Activated CD8-positive, alpha-beta memory T cell treated with anti-CD3 and anti-CD28 coated beads, Interleukin-2, amount 10 ng/mL, durations not matched to agents 7 days and 5 days (primary cell): ENCODE data around the gene ATP6V1G3. TPM values are rescaled to one million over a fixed set of nuclear protein-coding genes. Genes with fewer than 3 reads are reported as not detected.
"Not testable (repeated sequence)": the region's sequence is repeated elsewhere in the genome, so short reads cannot be mapped to it uniquely, and the experiment has no call there.

Experiments
- ATAC-seq: fragments of 150-1000 bp; cut with Tn5 transposase; one replicate; pipeline ENCODE4 v1.10.0; 2021; ENCODE audit warnings: moderate library complexity
- CTCF ChIA-PET: fragments of 350-600 bp; sonication (Branson Sonifier 250); formaldehyde crosslinking; loops from one replicate; lab custom pipeline; 2021; ENCODE audit warnings: antibody characterized with exemption; lab: Charles Lee
- DNase-seq: peaks from one replicate; pipeline ENCODE4 v3.0.0-alpha.2; 2020
- H3K27ac Mint-ChIP-seq: one replicate; pipeline ENCODE4 v1.8.0; 2021; ENCODE audit warnings: mild to moderate bottlenecking, mixed read lengths
- H3K27me3 Mint-ChIP-seq: one replicate; pipeline ENCODE4 v1.8.0; 2021; ENCODE audit warnings: mixed read lengths
- H3K36me3 Mint-ChIP-seq: one replicate; pipeline ENCODE4 v1.8.0; 2021; ENCODE audit warnings: mild to moderate bottlenecking, mixed read lengths
- H3K4me1 Mint-ChIP-seq: one replicate; pipeline ENCODE4 v1.8.0; 2021; ENCODE audit warnings: mixed read lengths
- H3K4me3 Mint-ChIP-seq: one replicate; pipeline ENCODE4 v1.8.0; 2021; ENCODE audit warnings: mild to moderate bottlenecking, moderate library complexity, mixed read lengths
- H3K9me3 Mint-ChIP-seq: one replicate; pipeline ENCODE4 v1.8.0; 2022; ENCODE audit warnings: low read depth, mixed read lengths
- total RNA-seq, 2 experiments: library from RNA; stranded (reverse); gene quantifications; one replicate each; pipeline ENCODE4 v1.2.3, GENCODE V29; 2021

The ATP6V1G3 gene
- not detected for total RNA-seq

- no peaks in the 10 kb centered on the region for H3K9me3 Mint-ChIP-seq
Observed at GRCh38 chr1:198540580-198540979, at the start of gene ATP6V1G3. Gene ATP6V1G3, minus strand, starts transcription at chr1:198540680. Its CDS starts 30 bp downstream, at chr1:198540650.

GRCh38 chr1:198588845-198589244 lies 48.4 kb upstream of the ATP6V1G3 start:
- Mint-ChIP-seq H3K27ac (no peak overlapping the region), H3K36me3 (peaks cover 36% of the 10 kb centered on the region), H3K9me3 (peaks cover 25% of the 10 kb centered on the region), H3K27me3 (no peaks in the 10 kb centered on the region), H3K4me3 (no peak overlapping the region), H3K4me1 (no peaks in the 10 kb centered on the region)
- ATAC-seq (no peak), DNase-seq (no peak)
- CTCF ChIA-PET = no interaction called here

More at GRCh38 chr1:198540580-198540979, at the start of gene ATP6V1G3:
- CTCF ChIA-PET = no interaction called here
- no peak within 1 kb of the TSS for H3K27ac Mint-ChIP-seq
- no peaks in the 10 kb centered on the region for H3K27me3 Mint-ChIP-seq
- no peak for DNase-seq
- peaks cover 36% of the 10 kb centered on the region for H3K4me1 Mint-ChIP-seq
- H3K4me3 Mint-ChIP-seq = no peak within 1 kb of the TSS
- no peak for ATAC-seq
- H3K36me3 Mint-ChIP-seq = peaks cover under 1% of the 10 kb centered on the region

- no peaks in the 10 kb centered on the region for H3K27me3 Mint-ChIP-seq
- DNase-seq = no peak
- no peak overlapping the region for H3K4me3 Mint-ChIP-seq
- CTCF ChIA-PET = interaction anchor here (1.0 kb wide), 1 partner anchor 22 kb away, joined by 3 read pairs; no protein-coding TSS in a partner anchor
- ATAC-seq = no peak
- no peaks in the 10 kb centered on the region for H3K4me1 Mint-ChIP-seq
- H3K36me3 Mint-ChIP-seq = peaks cover 30% of the 10 kb centered on the region
- no peak overlapping the region for H3K27ac Mint-ChIP-seq
- H3K9me3 Mint-ChIP-seq = peaks cover 17% of the 10 kb centered on the region
Observed at GRCh38 chr1:198584163-198584562, 43.7 kb upstream of the ATP6V1G3 start.

- H3K27ac Mint-ChIP-seq, H3K27me3 Mint-ChIP-seq, H3K4me1 Mint-ChIP-seq, DNase-seq, ATAC-seq, CTCF ChIA-PET, H3K4me3 Mint-ChIP-seq: not testable (repeated sequence)
- Mint-ChIP-seq H3K9me3 (peaks cover 13% of the 10 kb centered on the region), H3K36me3 (peaks cover 26% of the 10 kb centered on the region)
Observed at GRCh38 chr1:198583209-198583802, 42.8 kb upstream of the ATP6V1G3 start.

DNA sequence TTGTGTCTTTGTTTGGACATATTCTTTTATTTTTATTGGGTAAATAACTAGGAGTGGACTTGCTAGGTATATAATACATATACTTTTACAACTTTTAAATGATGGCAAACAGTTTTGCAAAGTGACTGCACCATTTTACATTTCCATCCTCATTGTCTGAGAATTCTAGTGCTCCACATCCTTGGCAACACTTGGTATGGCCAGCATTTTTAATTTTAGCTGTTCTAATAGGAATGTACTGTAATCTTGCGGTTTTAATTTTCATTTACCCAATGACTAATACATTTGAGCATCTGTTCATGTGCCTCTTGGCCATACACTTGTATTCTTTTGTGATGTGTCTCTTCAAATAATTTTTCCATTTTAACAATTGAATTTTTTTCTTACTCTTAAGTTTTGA lies 37.0 kb upstream of the ATP6V1G3 start:
- Mint-ChIP-seq H3K27ac (no peak overlapping the region), H3K4me3 (no peak overlapping the region), H3K27me3 (no peaks in the 10 kb centered on the region), H3K36me3 (peaks cover 13% of the 10 kb centered on the region), H3K9me3 (peaks cover 5% of the 10 kb centered on the region), H3K4me1 (peaks cover 2% of the 10 kb centered on the region)
- CTCF ChIA-PET = interaction anchor here (1.3 kb wide), 1 partner anchor 18 kb away, joined by 3 read pairs; no protein-coding TSS in a partner anchor
- ATAC-seq (no peak), DNase-seq (no peak)

GRCh38 chr1:198575798-198576641 lies 35.5 kb upstream of the ATP6V1G3 start:
- CTCF ChIA-PET = interaction anchor here (1.1 to 2.0 kb wide), 3 partner anchors 9 to 23 kb away, joined by 4 to 7 read pairs (median 4); no protein-coding TSS in a partner anchor
- ATAC-seq (no peak), DNase-seq (no peak)
- Mint-ChIP-seq H3K4me3 (no peak overlapping the region), H3K27ac (no peak overlapping the region), H3K36me3 (peaks cover 3% of the 10 kb centered on the region), H3K27me3 (no peaks in the 10 kb centered on the region), H3K9me3 (no peaks in the 10 kb centered on the region), H3K4me1 (peaks cover 2% of the 10 kb centered on the region)

DNA sequence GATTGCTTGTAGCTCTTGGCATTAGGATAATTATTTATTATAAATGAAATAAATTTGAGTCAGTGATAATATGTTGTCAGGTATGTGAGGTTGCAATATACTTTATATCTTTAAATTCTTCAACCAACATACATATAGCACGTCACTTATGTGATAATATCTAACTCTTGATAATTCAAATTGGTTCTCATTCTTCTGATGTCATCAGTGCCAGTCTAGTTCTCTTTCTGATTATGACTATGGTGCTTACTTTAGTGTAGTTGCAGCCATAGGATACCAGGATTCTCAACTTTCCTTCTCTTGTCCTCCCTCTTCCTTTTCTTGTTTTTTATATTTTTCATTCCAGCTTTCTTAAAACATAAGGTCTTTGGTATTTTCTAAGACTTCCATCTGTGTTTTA lies 34.8 kb upstream of the ATP6V1G3 start:
- ATAC-seq (no peak), DNase-seq (no peak)
- no peak overlapping the region for H3K27ac Mint-ChIP-seq
- peaks cover under 1% of the 10 kb centered on the region for H3K36me3 Mint-ChIP-seq
- CTCF ChIA-PET = interaction anchor here (1.1 to 2.0 kb wide), 2 partner anchors 15 to 24 kb away, joined by 4 to 7 read pairs; no protein-coding TSS in a partner anchor
- peaks cover 2% of the 10 kb centered on the region for H3K4me1 Mint-ChIP-seq
- H3K4me3 Mint-ChIP-seq = no peak overlapping the region
- H3K27me3 Mint-ChIP-seq = no peaks in the 10 kb centered on the region
- H3K9me3 Mint-ChIP-seq = no peaks in the 10 kb centered on the region

DNA sequence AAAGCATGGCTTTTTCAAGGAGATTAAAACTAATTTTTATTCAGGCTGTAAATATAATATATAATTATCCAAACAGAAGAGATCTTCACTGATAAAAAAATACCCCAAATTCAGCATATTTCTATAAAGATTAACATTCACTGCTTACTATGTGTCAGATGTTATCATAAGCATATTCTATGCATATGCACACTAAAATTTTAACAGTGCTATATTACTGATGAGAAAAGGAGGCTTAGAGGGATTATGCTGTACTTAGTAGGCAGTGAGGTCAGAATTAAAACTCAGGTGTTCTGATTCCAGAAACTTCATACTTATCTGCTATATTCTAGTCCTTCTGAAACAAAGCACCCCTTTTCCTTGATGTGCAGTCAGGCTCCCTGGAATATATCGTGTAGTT lies 33.8 kb upstream of the ATP6V1G3 start:
- Mint-ChIP-seq H3K27me3 (no peaks in the 10 kb centered on the region), H3K27ac (no peak overlapping the region), H3K4me3 (no peak overlapping the region), H3K9me3 (no peaks in the 10 kb centered on the region), H3K36me3 (no peaks in the 10 kb centered on the region), H3K4me1 (peaks cover 2% of the 10 kb centered on the region)
- ATAC-seq (no peak), DNase-seq (no peak)
- CTCF ChIA-PET = no interaction called here

DNA sequence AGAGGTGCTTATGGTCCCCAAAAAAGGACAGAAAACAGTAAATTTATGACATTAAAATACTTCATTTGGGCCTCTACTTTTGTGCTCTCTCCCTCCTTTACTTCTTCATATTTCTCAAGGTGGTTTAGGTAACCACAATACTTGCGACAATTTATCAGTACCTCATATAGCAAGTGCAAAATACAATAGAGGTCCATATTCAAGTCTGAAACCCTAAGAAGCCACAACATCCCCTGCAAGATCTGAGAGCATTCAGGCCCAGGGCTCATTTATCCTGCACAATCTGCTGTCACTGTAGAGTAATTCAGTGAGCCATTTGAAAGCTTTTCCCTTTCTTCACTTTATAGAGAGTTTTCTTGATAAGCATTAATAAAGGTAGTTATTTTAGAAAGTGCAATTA lies 24.2 kb upstream of the ATP6V1G3 start:
- peak; percentile 69 for DNase-seq
- H3K36me3 Mint-ChIP-seq = peaks cover 21% of the 10 kb centered on the region

GRCh38 chr1:198564157-198564556 lies 23.7 kb upstream of the ATP6V1G3 start:
- Mint-ChIP-seq H3K27me3 (no peaks in the 10 kb centered on the region), H3K27ac (peak overlapping the region; percentile 72), H3K9me3 (peaks cover 4% of the 10 kb centered on the region), H3K36me3 (peaks cover 21% of the 10 kb centered on the region), H3K4me1 (peaks cover 34% of the 10 kb centered on the region), H3K4me3 (no peak overlapping the region)
- no peak for DNase-seq
- CTCF ChIA-PET = interaction anchor here (2.0 kb wide), 1 partner anchor 8 kb away, joined by 6 read pairs; no protein-coding TSS in a partner anchor
- ATAC-seq = no peak

More for the DNA sequence above, 24.2 kb upstream of the ATP6V1G3 start:
- Mint-ChIP-seq H3K9me3 (peaks cover 4% of the 10 kb centered on the region), H3K4me3 (no peak overlapping the region), H3K4me1 (peaks cover 32% of the 10 kb centered on the region), H3K27me3 (no peaks in the 10 kb centered on the region), H3K27ac (peak overlapping the region; percentile 72)
- peak; percentile 97 for ATAC-seq
- CTCF ChIA-PET = interaction anchor here (2.0 kb wide), 1 partner anchor 8 kb away, joined by 6 read pairs; no protein-coding TSS in a partner anchor

- ATAC-seq (no peak), DNase-seq (no peak)
- peaks cover 4% of the 10 kb centered on the region for H3K9me3 Mint-ChIP-seq
- peaks cover 39% of the 10 kb centered on the region for H3K4me1 Mint-ChIP-seq
- H3K27ac Mint-ChIP-seq = no peak overlapping the region
- H3K27me3 Mint-ChIP-seq = no peaks in the 10 kb centered on the region
- CTCF ChIA-PET = no interaction called here
- no peak overlapping the region for H3K4me3 Mint-ChIP-seq
- peaks cover 21% of the 10 kb centered on the region for H3K36me3 Mint-ChIP-seq
Observed at GRCh38 chr1:198563583-198563982, 23.1 kb upstream of the ATP6V1G3 start.

GRCh38 chr1:198560161-198560560 lies 19.7 kb upstream of the ATP6V1G3 start:
- ATAC-seq (no peak), DNase-seq (no peak)
- Mint-ChIP-seq H3K36me3 (peaks cover 14% of the 10 kb centered on the region), H3K4me1 (peaks cover 58% of the 10 kb centered on the region), H3K27me3 (no peaks in the 10 kb centered on the region), H3K9me3 (no peaks in the 10 kb centered on the region), H3K4me3 (no peak overlapping the region), H3K27ac (no peak overlapping the region)
- CTCF ChIA-PET = interaction anchor here (0.8 to 1.5 kb wide), 3 partner anchors 16 to 43 kb away, joined by 3 to 4 read pairs (median 3); no protein-coding TSS in a partner anchor

DNA sequence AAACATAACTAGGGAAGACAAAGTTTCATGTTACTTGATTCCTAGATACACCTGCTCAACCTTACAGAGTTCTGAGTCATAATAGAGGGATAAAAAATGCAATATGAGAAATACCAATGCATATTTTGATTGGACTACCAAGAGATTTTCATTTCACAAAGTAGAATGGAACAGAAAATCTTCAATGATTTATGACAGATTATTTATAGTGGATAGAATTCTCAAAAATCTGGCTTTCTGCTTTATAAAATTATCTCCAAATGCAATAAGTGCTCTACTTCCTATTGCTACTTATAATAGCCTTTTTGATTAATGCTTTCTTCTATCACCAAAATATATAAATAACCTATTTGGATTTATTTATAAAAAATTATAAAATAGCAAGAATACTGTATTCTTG lies 18.9 kb upstream of the ATP6V1G3 start:
- ATAC-seq (no peak), DNase-seq (no peak)
- Mint-ChIP-seq H3K27ac (no peak overlapping the region), H3K4me3 (no peak overlapping the region), H3K27me3 (no peaks in the 10 kb centered on the region), H3K36me3 (peaks cover 13% of the 10 kb centered on the region), H3K4me1 (peaks cover 58% of the 10 kb centered on the region), H3K9me3 (no peaks in the 10 kb centered on the region)
- CTCF ChIA-PET = interaction anchor here (0.8 to 1.5 kb wide), 3 partner anchors 16 to 43 kb away, joined by 3 to 4 read pairs (median 3); no protein-coding TSS in a partner anchor
